ENCODE results near the gene NRG3. TPM values are rescaled to one million over a fixed set of nuclear protein-coding genes. Genes with fewer than 3 reads are reported as not detected.

NRG3 gene
- total and polyA plus RNA-seq, 5 donors from 2014 or later, result not detected

- H3K9me3 ChIP-seq (ENCODE audit: control insufficient read depth in 2 of 2, low read length in 2 of 2), result peaks cover 0 to 7% of the 10 kb centered on the region in 2 experiments
- H3K4me3 ChIP-seq (ENCODE audit: low read depth, low read length), result no peak overlapping the region
- Mint-ChIP-seq H3K36me3 (no peaks in the 10 kb centered on the region), H3K27ac (no peak overlapping the region), H3K27me3 (no peaks in the 10 kb centered on the region), H3K4me1 (no peaks in the 10 kb centered on the region), H3K9me3 (peaks cover 4 to 14% (median 6%) of the 10 kb centered on the region in 7 donors), H3K4me3 (no peak overlapping the region)
- no peak for ATAC-seq (ENCODE audit: low read depth in 2 of 2)
- H3K36me3 ChIP-seq (ENCODE audit: control insufficient read depth, insufficient read depth, low read length), result no peaks in the 10 kb centered on the region
- H3K27ac ChIP-seq (ENCODE audit: insufficient read depth, low read length, poor library complexity, severe bottlenecking), result no peak overlapping the region
- H3K4me1 ChIP-seq (ENCODE audit: control insufficient read depth, insufficient read depth, low read length, poor library complexity, severe bottlenecking), result no peaks in the 10 kb centered on the region
- DNase-seq, result no peak
- no peaks in the 10 kb centered on the region for H3K27me3 ChIP-seq (ENCODE audit: control insufficient read depth, insufficient read depth, low read length)
These were observed 734.9 kb downstream of the NRG3 start for GRCh38 chr10:82609845-82610244.

GRCh38 chr10:82618007-82618406 lies 743.0 kb downstream of the NRG3 start:
- no peak overlapping the region for H3K4me3 Mint-ChIP-seq

GRCh38 chr10:82621680-82622079 lies 746.7 kb downstream of the NRG3 start:
- Mint-ChIP-seq H3K9me3 (peaks cover 0 to 11% (median 4%) of the 10 kb centered on the region in 7 donors), H3K4me1 (no peaks in the 10 kb centered on the region), H3K4me3 (no peak overlapping the region), H3K36me3 (no peaks in the 10 kb centered on the region), H3K27ac (no peak overlapping the region), H3K27me3 (no peaks in the 10 kb centered on the region)
- no peaks in the 10 kb centered on the region for H3K4me1 ChIP-seq (ENCODE audit: control insufficient read depth, insufficient read depth, low read length, poor library complexity, severe bottlenecking)
- no peaks in the 10 kb centered on the region for H3K9me3 ChIP-seq (ENCODE audit: control insufficient read depth in 2 of 2, low read length in 2 of 2)
- no peak for DNase-seq
- no peak for ATAC-seq (ENCODE audit: low read depth in 2 of 2)
- H3K36me3 ChIP-seq (ENCODE audit: control insufficient read depth, insufficient read depth, low read length), result no peaks in the 10 kb centered on the region
- H3K4me3 ChIP-seq (ENCODE audit: low read depth, low read length), result no peak overlapping the region
- H3K27ac ChIP-seq (ENCODE audit: insufficient read depth, low read length, poor library complexity, severe bottlenecking), result no peak overlapping the region
- H3K27me3 ChIP-seq (ENCODE audit: control insufficient read depth, insufficient read depth, low read length), result no peaks in the 10 kb centered on the region

More at GRCh38 chr10:82618007-82618406, 743.0 kb downstream of the NRG3 start:
- H3K27me3 ChIP-seq (ENCODE audit: control insufficient read depth, insufficient read depth, low read length), result no peaks in the 10 kb centered on the region
- no peak overlapping the region for H3K27ac Mint-ChIP-seq
- H3K36me3 Mint-ChIP-seq, result no peaks in the 10 kb centered on the region
- H3K4me1 Mint-ChIP-seq, result no peaks in the 10 kb centered on the region
- H3K36me3 ChIP-seq (ENCODE audit: control insufficient read depth, insufficient read depth, low read length), result no peaks in the 10 kb centered on the region
- peaks cover 0 to 10% (median 4%) of the 10 kb centered on the region in 7 donors for H3K9me3 Mint-ChIP-seq
- DNase-seq (no peak), ATAC-seq (ENCODE audit: low read depth in 2 of 2) (no peak)
- no peaks in the 10 kb centered on the region for H3K27me3 Mint-ChIP-seq
- no peak overlapping the region for H3K4me3 ChIP-seq (ENCODE audit: low read depth, low read length)
- H3K4me1 ChIP-seq (ENCODE audit: control insufficient read depth, insufficient read depth, low read length, poor library complexity, severe bottlenecking), result no peaks in the 10 kb centered on the region
- H3K9me3 ChIP-seq (ENCODE audit: control insufficient read depth in 2 of 2, low read length in 2 of 2), result no peaks in the 10 kb centered on the region
- H3K27ac ChIP-seq (ENCODE audit: insufficient read depth, low read length, poor library complexity, severe bottlenecking), result no peak overlapping the region

GRCh38 chr10:82622479-82622878 lies 747.5 kb downstream of the NRG3 start:
- Mint-ChIP-seq H3K9me3 (peaks cover 0 to 13% (median 2%) of the 10 kb centered on the region in 7 donors), H3K4me3 (no peak overlapping the region), H3K4me1 (no peaks in the 10 kb centered on the region), H3K27me3 (no peaks in the 10 kb centered on the region), H3K27ac (no peak overlapping the region), H3K36me3 (no peaks in the 10 kb centered on the region)
- no peak for ATAC-seq (ENCODE audit: low read depth in 2 of 2)
- no peaks in the 10 kb centered on the region for H3K36me3 ChIP-seq (ENCODE audit: control insufficient read depth, insufficient read depth, low read length)
- no peaks in the 10 kb centered on the region for H3K9me3 ChIP-seq (ENCODE audit: control insufficient read depth in 2 of 2, low read length in 2 of 2)
- no peaks in the 10 kb centered on the region for H3K27me3 ChIP-seq (ENCODE audit: control insufficient read depth, insufficient read depth, low read length)
- no peak overlapping the region for H3K27ac ChIP-seq (ENCODE audit: insufficient read depth, low read length, poor library complexity, severe bottlenecking)
- no peaks in the 10 kb centered on the region for H3K4me1 ChIP-seq (ENCODE audit: control insufficient read depth, insufficient read depth, low read length, poor library complexity, severe bottlenecking)
- H3K4me3 ChIP-seq (ENCODE audit: low read depth, low read length), result no peak overlapping the region
- DNase-seq, result no peak

GRCh38 chr10:82625512-82626189 lies 750.7 kb downstream of the NRG3 start:
- no peaks in the 10 kb centered on the region for H3K36me3 ChIP-seq (ENCODE audit: control insufficient read depth, insufficient read depth, low read length)
- H3K4me1 Mint-ChIP-seq, result no peaks in the 10 kb centered on the region

GRCh38 chr10:82628373-82628772 lies 753.4 kb downstream of the NRG3 start:
- no peak overlapping the region for H3K4me3 ChIP-seq (ENCODE audit: low read depth, low read length)
- no peak overlapping the region for H3K4me3 Mint-ChIP-seq
- H3K27me3 Mint-ChIP-seq, result no peaks in the 10 kb centered on the region
- H3K36me3 Mint-ChIP-seq, result no peaks in the 10 kb centered on the region
- H3K4me1 Mint-ChIP-seq, result no peaks in the 10 kb centered on the region
- H3K27me3 ChIP-seq (ENCODE audit: control insufficient read depth, insufficient read depth, low read length), result no peaks in the 10 kb centered on the region
- peaks cover under 1 to 13% (median 10%) of the 10 kb centered on the region in 7 donors for H3K9me3 Mint-ChIP-seq
- ATAC-seq (ENCODE audit: low read depth in 2 of 2) (no peak), DNase-seq (no peak)
- H3K27ac Mint-ChIP-seq, result no peak overlapping the region
- peaks cover 0 to under 1% of the 10 kb centered on the region in 2 experiments for H3K9me3 ChIP-seq (ENCODE audit: control insufficient read depth in 2 of 2, low read length in 2 of 2)
- H3K4me1 ChIP-seq (ENCODE audit: control insufficient read depth, insufficient read depth, low read length, poor library complexity, severe bottlenecking), result no peaks in the 10 kb centered on the region
- no peaks in the 10 kb centered on the region for H3K36me3 ChIP-seq (ENCODE audit: control insufficient read depth, insufficient read depth, low read length)
- H3K27ac ChIP-seq (ENCODE audit: insufficient read depth, low read length, poor library complexity, severe bottlenecking), result no peak overlapping the region

More at GRCh38 chr10:82625512-82626189, 750.7 kb downstream of the NRG3 start:
- Mint-ChIP-seq H3K27me3 (no peaks in the 10 kb centered on the region), H3K36me3 (no peaks in the 10 kb centered on the region), H3K27ac (no peak overlapping the region), H3K9me3 (peaks cover 2 to 10% (median 8%) of the 10 kb centered on the region in 7 donors), H3K4me3 (no peak overlapping the region)
- Histone ChIP-seq H3K9me3 (ENCODE audit: control insufficient read depth in 2 of 2, low read length in 2 of 2) (no peaks in the 10 kb centered on the region), H3K4me1 (ENCODE audit: control insufficient read depth, insufficient read depth, low read length, poor library complexity, severe bottlenecking) (no peaks in the 10 kb centered on the region), H3K4me3 (ENCODE audit: low read depth, low read length) (no peak overlapping the region), H3K27me3 (ENCODE audit: control insufficient read depth, insufficient read depth, low read length) (no peaks in the 10 kb centered on the region), H3K27ac (ENCODE audit: insufficient read depth, low read length, poor library complexity, severe bottlenecking) (no peak overlapping the region)
- no peak for DNase-seq
- no peak for ATAC-seq (ENCODE audit: low read depth in 2 of 2)

GRCh38 chr10:82643076-82643475 lies 768.1 kb downstream of the NRG3 start:
- no peak for DNase-seq
- Mint-ChIP-seq H3K27me3 (no peaks in the 10 kb centered on the region), H3K36me3 (no peaks in the 10 kb centered on the region), H3K4me1 (no peaks in the 10 kb centered on the region), H3K27ac (no peak overlapping the region), H3K9me3 (peaks cover 1 to 11% (median 5%) of the 10 kb centered on the region in 7 donors), H3K4me3 (no peak overlapping the region)
- Histone ChIP-seq H3K27me3 (ENCODE audit: control insufficient read depth, insufficient read depth, low read length) (no peaks in the 10 kb centered on the region), H3K36me3 (ENCODE audit: control insufficient read depth, insufficient read depth, low read length) (no peaks in the 10 kb centered on the region), H3K4me3 (ENCODE audit: low read depth, low read length) (no peak overlapping the region), H3K27ac (ENCODE audit: insufficient read depth, low read length, poor library complexity, severe bottlenecking) (no peak overlapping the region), H3K9me3 (ENCODE audit: control insufficient read depth in 2 of 2, low read length in 2 of 2) (no peaks in the 10 kb centered on the region), H3K4me1 (ENCODE audit: control insufficient read depth, insufficient read depth, low read length, poor library complexity, severe bottlenecking) (no peaks in the 10 kb centered on the region)
- no peak for ATAC-seq (ENCODE audit: low read depth in 2 of 2)

- no peak overlapping the region for H3K27ac Mint-ChIP-seq
These were observed 768.6 kb downstream of the NRG3 start for GRCh38 chr10:82643601-82644000.

More at GRCh38 chr10:82643601-82644000, 768.6 kb downstream of the NRG3 start:
- ATAC-seq (ENCODE audit: low read depth in 2 of 2), result no peak
- Histone ChIP-seq H3K9me3 (ENCODE audit: control insufficient read depth in 2 of 2, low read length in 2 of 2) (no peaks in the 10 kb centered on the region), H3K27me3 (ENCODE audit: control insufficient read depth, insufficient read depth, low read length) (no peaks in the 10 kb centered on the region), H3K4me1 (ENCODE audit: control insufficient read depth, insufficient read depth, low read length, poor library complexity, severe bottlenecking) (no peaks in the 10 kb centered on the region), H3K27ac (ENCODE audit: insufficient read depth, low read length, poor library complexity, severe bottlenecking) (no peak overlapping the region), H3K36me3 (ENCODE audit: control insufficient read depth, insufficient read depth, low read length) (no peaks in the 10 kb centered on the region), H3K4me3 (ENCODE audit: low read depth, low read length) (no peak overlapping the region)
- Mint-ChIP-seq H3K36me3 (no peaks in the 10 kb centered on the region), H3K9me3 (peaks cover 1 to 11% (median 5%) of the 10 kb centered on the region in 7 donors), H3K27me3 (no peaks in the 10 kb centered on the region), H3K4me1 (no peaks in the 10 kb centered on the region), H3K4me3 (no peak overlapping the region)
- no peak for DNase-seq
